PFSK-1 (cell line): ENCODE results near the gene LRP2.

Experiments used
- POLR2AphosphoS5 ChIP-seq: IDR thresholded peaks from 2 replicates; pipeline ENCODE4 v1.6.1; 2012; ENCODE audit warnings: low read depth, mild to moderate bottlenecking, control low read depth, low read length, moderate library complexity
- SIN3A ChIP-seq: IDR thresholded peaks from 2 replicates; pipeline ENCODE4 v1.6.1; 2012; ENCODE audit warnings: mild to moderate bottlenecking, low read length, moderate library complexity, borderline replicate concordance; ENCODE audit not compliant: insufficient read depth
- TAF1 ChIP-seq: IDR thresholded peaks from 2 replicates; pipeline ENCODE4 v1.6.1; 2012; ENCODE audit warnings: low read length, control low read depth, borderline replicate concordance; ENCODE audit not compliant: insufficient read depth
- TF ChIP-seq, protein P1 (sequence below), 2 experiments: IDR thresholded peaks; 2 replicates each; pipeline versions ENCODE4 v1.6.1 to v1.8.0; 2011 to 2012; ENCODE audit warnings: low read depth in 2 of 2, low read length in 2 of 2, control low read depth in 1 of 2, inconsistent platforms in 1 of 2, mild to moderate bottlenecking in 1 of 2, moderate library complexity in 1 of 2; ENCODE audit not compliant: insufficient read depth in 1 of 2

DNA sequence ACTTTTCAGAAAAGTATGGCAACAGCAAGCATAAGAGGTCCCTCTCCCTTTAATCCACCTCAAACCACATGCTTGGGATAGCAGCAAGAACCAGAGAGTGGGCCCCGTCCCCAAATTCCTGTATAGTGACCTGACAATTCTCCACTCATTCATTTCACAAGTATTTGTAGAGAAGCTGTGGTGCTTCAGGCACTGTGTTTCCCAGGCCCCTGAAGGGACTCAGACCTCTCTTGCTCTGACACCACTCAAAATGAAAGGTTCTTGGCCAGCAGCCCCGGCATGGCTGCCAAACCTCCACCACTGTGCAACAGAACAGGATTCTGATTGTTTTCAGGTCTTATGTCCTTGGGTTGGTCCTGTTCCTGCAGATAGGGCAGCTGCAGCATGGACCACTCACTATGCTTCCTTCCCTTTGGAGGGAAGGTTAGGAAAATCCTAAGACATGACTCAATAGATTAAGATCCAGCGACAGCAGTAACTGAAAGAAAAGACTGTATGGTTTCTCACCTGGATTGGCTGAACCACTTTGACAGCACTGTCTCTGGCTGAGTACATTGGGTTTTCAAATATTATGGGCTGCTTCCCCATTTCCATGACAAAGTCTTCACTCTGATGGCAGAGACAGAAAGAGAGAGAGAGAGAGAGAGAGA, 225.3 kb downstream of the LRP2 start:
- no peak for TF ChIP-seq SIN3A
- TF ChIP-seq TAF1: no peak
- TF ChIP-seq POLR2AphosphoS5: no peak
- TF ChIP-seq, protein P1, sequence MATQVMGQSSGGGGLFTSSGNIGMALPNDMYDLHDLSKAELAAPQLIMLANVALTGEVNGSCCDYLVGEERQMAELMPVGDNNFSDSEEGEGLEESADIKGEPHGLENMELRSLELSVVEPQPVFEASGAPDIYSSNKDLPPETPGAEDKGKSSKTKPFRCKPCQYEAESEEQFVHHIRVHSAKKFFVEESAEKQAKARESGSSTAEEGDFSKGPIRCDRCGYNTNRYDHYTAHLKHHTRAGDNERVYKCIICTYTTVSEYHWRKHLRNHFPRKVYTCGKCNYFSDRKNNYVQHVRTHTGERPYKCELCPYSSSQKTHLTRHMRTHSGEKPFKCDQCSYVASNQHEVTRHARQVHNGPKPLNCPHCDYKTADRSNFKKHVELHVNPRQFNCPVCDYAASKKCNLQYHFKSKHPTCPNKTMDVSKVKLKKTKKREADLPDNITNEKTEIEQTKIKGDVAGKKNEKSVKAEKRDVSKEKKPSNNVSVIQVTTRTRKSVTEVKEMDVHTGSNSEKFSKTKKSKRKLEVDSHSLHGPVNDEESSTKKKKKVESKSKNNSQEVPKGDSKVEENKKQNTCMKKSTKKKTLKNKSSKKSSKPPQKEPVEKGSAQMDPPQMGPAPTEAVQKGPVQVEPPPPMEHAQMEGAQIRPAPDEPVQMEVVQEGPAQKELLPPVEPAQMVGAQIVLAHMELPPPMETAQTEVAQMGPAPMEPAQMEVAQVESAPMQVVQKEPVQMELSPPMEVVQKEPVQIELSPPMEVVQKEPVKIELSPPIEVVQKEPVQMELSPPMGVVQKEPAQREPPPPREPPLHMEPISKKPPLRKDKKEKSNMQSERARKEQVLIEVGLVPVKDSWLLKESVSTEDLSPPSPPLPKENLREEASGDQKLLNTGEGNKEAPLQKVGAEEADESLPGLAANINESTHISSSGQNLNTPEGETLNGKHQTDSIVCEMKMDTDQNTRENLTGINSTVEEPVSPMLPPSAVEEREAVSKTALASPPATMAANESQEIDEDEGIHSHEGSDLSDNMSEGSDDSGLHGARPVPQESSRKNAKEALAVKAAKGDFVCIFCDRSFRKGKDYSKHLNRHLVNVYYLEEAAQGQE (IDR thresholded peaks at IDR 0.05; ENCODE audit: insufficient read depth in 1 of 2, low read depth in 2 of 2, low read length in 2 of 2): no peak
